ENCODE results near the gene ABHD16A.

- TF ChIP-seq FOXM1 (IDR thresholded peaks at IDR 0.05; ENCODE audit: low read depth, low read length) (0 out of 2 replicates have a peak, but pooled peaks have one; percentile 40), CTCF (IDR thresholded peaks at IDR 0.05 in 2 of 3, conservative IDR thresholded peaks at IDR 0.05 in 1 of 3; ENCODE audit: control insufficient read depth in 2 of 3, extremely low read depth in 1 of 3, insufficient read depth in 1 of 3, low read depth in 3 of 3, low read length in 3 of 3) (no peak), POLR2A (IDR thresholded peaks at IDR 0.05; ENCODE audit: low read depth, low read length) (no peak), RAD21 (IDR thresholded peaks at IDR 0.05; ENCODE audit: insufficient read depth, low read depth, low read length) (no peak)
Observed at GRCh38 chr6:31662124-31662723, 40.9 kb downstream of the ABHD16A start.
